SK-N-MC (cell line): ENCODE measurements around the gene NBPF12.
"Not testable (repeated sequence)": the region's sequence is repeated elsewhere in the genome, so short reads cannot be mapped to it uniquely, and the experiment has no call there.

ENCODE experiments used
- EZH2 ChIP-seq: fragments of 200-600 bp; sonication (generic); IDR thresholded peaks from one replicate; pipeline ENCODE4 v1.6.1; 2017; ENCODE audit warnings: antibody characterized with exemption
- POLR2AphosphoS5 ChIP-seq: IDR thresholded peaks from 2 replicates; pipeline ENCODE4 v1.6.1; 2012; ENCODE audit warnings: mild to moderate bottlenecking, low read depth, low read length, borderline replicate concordance

DNA sequence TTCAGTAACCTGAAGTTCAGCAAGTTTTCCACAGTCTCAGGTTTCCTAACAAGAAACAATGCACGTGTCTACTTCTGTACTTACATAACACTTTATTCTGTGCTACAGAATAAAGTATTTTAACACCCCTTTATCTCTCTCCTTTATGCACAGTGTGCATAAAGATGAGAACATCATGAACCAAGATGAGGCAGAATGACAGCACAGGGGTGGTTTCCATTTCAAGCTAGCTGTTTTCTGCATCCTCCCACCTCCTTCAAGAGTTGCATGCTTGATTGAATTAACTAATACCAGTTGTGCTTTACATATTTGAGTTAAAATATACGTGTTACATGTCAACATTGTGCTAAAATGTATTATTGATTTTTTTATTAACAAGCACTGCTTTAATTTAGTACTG is 14.0 kb upstream of the NBPF12 start:
- not testable (repeated sequence) for TF ChIP-seq POLR2AphosphoS5, EZH2
